Measurements from ENCODE around the gene ANKRD13D.

ANKRD13D gene

GRCh38 chr11:67278939-67279588 lies 10.0 kb upstream of the ANKRD13D start:
- no peak for DNase-seq (ENCODE audit: low spot score)
- in situ Hi-C loops (cut with MboI; ENCODE audit: low pct_unique_long_range_greater_than_20kb, low sequenced_read_pairs, unreplicated experiment), result no loop called here
- no peak for TF ChIP-seq CTCF (IDR thresholded peaks at IDR 0.05; ENCODE audit: extremely low read depth, insufficient read depth, missing control alignments)

- TF ChIP-seq CTCF (IDR thresholded peaks at IDR 0.05; ENCODE audit: extremely low read depth, insufficient read depth, missing control alignments), result no peak
- no peak for DNase-seq (ENCODE audit: low spot score)
- in situ Hi-C loops (cut with MboI; ENCODE audit: low pct_unique_long_range_greater_than_20kb, low sequenced_read_pairs, unreplicated experiment), result no loop called here
Measured at GRCh38 chr11:67279589-67280340, 9.3 kb upstream of the ANKRD13D start.

- in situ Hi-C loops (cut with MboI; ENCODE audit: low pct_unique_long_range_greater_than_20kb, low sequenced_read_pairs, unreplicated experiment), result no loop called here
- TF ChIP-seq CTCF (IDR thresholded peaks at IDR 0.05; ENCODE audit: extremely low read depth, insufficient read depth, missing control alignments), result no peak
- no peak for DNase-seq (ENCODE audit: low spot score)
Measured at GRCh38 chr11:67280341-67280787, 8.7 kb upstream of the ANKRD13D start.

GRCh38 chr11:67280788-67281551 lies 8.1 kb upstream of the ANKRD13D start:
- in situ Hi-C loops (cut with MboI; ENCODE audit: low pct_unique_long_range_greater_than_20kb, low sequenced_read_pairs, unreplicated experiment), result no loop called here
- no peak for TF ChIP-seq CTCF (IDR thresholded peaks at IDR 0.05; ENCODE audit: extremely low read depth, insufficient read depth, missing control alignments)
- no peak for DNase-seq (ENCODE audit: low spot score)

DNA sequence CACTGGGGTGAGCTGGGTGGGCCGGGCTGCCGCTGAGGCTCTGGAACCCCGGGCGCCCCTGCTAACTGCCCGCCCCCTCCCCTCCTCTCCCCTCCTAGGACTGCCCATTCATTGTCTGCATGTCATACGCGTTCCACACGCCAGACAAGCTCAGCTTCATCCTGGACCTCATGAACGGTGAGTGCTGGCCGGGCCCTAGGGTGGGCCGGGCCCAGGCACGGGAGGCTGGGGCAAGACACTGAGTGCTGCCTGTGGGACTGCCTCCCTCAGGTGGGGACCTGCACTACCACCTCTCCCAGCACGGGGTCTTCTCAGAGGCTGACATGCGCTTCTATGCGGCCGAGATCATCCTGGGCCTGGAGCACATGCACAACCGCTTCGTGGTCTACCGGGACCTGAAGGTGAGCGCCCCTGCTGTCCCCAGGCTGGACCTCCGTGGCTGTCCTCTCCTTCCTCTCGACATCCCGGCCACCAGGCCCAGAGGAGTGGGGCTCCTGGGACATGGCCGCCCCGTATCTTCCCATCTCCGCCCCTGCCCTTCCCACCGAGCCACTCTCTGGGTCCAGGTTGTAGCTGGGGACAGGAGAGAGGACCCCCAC lies 7.5 kb upstream of the ANKRD13D start:
- no peak for DNase-seq (ENCODE audit: low spot score)
- in situ Hi-C loops (cut with MboI; ENCODE audit: low pct_unique_long_range_greater_than_20kb, low sequenced_read_pairs, unreplicated experiment), result no loop called here
- no peak for TF ChIP-seq CTCF (IDR thresholded peaks at IDR 0.05; ENCODE audit: extremely low read depth, insufficient read depth, missing control alignments)

DNA sequence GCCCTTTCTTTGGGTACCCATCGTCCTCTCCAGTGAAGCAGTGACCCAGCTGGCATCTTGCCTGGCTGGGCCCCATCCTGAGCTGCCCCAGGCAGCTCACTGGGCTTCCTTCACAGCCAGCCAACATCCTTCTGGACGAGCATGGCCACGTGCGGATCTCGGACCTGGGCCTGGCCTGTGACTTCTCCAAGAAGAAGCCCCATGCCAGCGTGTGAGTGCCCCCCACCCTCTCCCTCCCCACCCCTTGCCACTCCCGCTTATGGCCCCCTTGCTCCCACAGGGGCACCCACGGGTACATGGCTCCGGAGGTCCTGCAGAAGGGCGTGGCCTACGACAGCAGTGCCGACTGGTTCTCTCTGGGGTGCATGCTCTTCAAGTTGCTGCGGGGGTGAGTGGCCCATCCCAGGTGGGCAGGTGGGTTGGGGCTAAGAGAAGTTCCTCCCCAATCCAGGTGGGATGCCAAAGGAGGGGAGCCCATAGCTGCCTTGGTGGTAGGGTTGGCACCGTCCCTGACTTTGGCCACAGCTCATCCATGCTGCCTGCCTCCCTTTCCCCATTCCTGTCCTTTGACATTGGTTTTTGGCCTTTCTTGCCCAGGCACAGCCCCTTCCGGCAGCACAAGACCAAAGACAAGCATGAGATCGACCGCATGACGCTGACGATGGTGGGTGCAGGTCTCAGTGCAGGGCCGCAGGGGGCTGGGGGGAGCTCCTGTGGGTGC lies 6.8 kb upstream of the ANKRD13D start:
- no peak for DNase-seq (ENCODE audit: low spot score)
- in situ Hi-C loops (cut with MboI; ENCODE audit: low pct_unique_long_range_greater_than_20kb, low sequenced_read_pairs, unreplicated experiment), result no loop called here
- no peak for TF ChIP-seq CTCF (IDR thresholded peaks at IDR 0.05; ENCODE audit: extremely low read depth, insufficient read depth, missing control alignments)
